HepG2 (cell line): Measurements from ENCODE around the gene PRSS27. TPM values are rescaled to one million over a fixed set of nuclear protein-coding genes. Genes with fewer than 3 reads are reported as not detected.
A peak's percentile ranks its signal among the peaks of the same experiment; 100 is the strongest.

Experiments used
- BRD4 ChIP-seq: sonication (generic); formaldehyde crosslinking; IDR thresholded peaks from 2 replicates; pipeline ENCODE4 v1.4.0; 2020; ENCODE audit warnings: missing genetic modification reagents
- JDP2 ChIP-seq: sonication (generic); formaldehyde crosslinking; IDR thresholded peaks from 2 replicates; pipeline ENCODE4 v1.8.1; 2022; ENCODE audit warnings: missing genetic modification reagents, borderline replicate concordance
- KAT8 ChIP-seq: IDR thresholded peaks from 2 replicates; pipeline ENCODE4 v1.6.1; 2016; ENCODE audit warnings: missing genetic modification reagents, missing compliant biosample characterization
- MYC ChIP-seq: sonication (generic); formaldehyde crosslinking; IDR thresholded peaks from 2 replicates; pipeline ENCODE4 v1.9.0; 2021; ENCODE audit warnings: missing genetic modification reagents, borderline replicate concordance
- MZF1 ChIP-seq: sonication (generic); formaldehyde crosslinking; IDR thresholded peaks from 2 replicates; pipeline ENCODE4 v1.8.1; 2023; ENCODE audit warnings: mild to moderate bottlenecking, missing genetic modification reagents, borderline replicate concordance
- NFKBIZ ChIP-seq: IDR thresholded peaks from 2 replicates; pipeline ENCODE4 v1.6.1; 2018; ENCODE audit warnings: missing genetic modification reagents, missing compliant biosample characterization
- PHF21A ChIP-seq: sonication (generic); formaldehyde crosslinking; IDR thresholded peaks from 2 replicates; pipeline ENCODE4 v1.5.0; 2020; ENCODE audit warnings: mild to moderate bottlenecking, missing genetic modification reagents
- PRMT3 ChIP-seq: sonication (generic); formaldehyde crosslinking; IDR thresholded peaks from 2 replicates; pipeline ENCODE4 v1.8.1; 2022; ENCODE audit warnings: low read depth, mild to moderate bottlenecking, moderate library complexity, missing genetic modification reagents, borderline replicate concordance
- PTBP1 ChIP-seq: fragments of 200-400 bp; formaldehyde crosslinking; IDR thresholded peaks from 2 replicates; pipeline ENCODE4 v1.6.1; 2018; ENCODE audit warnings: low read length, low read depth; ENCODE audit not compliant: poor library complexity, severe bottlenecking
- YEATS2 ChIP-seq: sonication (generic); formaldehyde crosslinking; IDR thresholded peaks from 2 replicates; pipeline ENCODE4 v1.4.0; 2020; ENCODE audit warnings: missing genetic modification reagents, borderline replicate concordance
- ZBTB38 ChIP-seq: sonication (generic); formaldehyde crosslinking; IDR thresholded peaks from 2 replicates; pipeline ENCODE4 v1.5.1; 2020; ENCODE audit warnings: mild to moderate bottlenecking, missing genetic modification reagents
- ZFY ChIP-seq: sonication (generic); formaldehyde crosslinking; IDR thresholded peaks from 2 replicates; pipeline ENCODE4 v1.4.0; 2020; ENCODE audit warnings: missing genetic modification reagents
- ZNF124 ChIP-seq: sonication (generic); formaldehyde crosslinking; IDR thresholded peaks from 2 replicates; pipeline ENCODE4 v1.4.0; 2020; ENCODE audit warnings: missing genetic modification reagents
- ZNF501 ChIP-seq: sonication (generic); formaldehyde crosslinking; IDR thresholded peaks from 2 replicates; pipeline ENCODE4 v1.5.1; 2020; ENCODE audit warnings: mild to moderate bottlenecking, moderate library complexity, missing genetic modification reagents
- ZNF549 ChIP-seq: sonication (generic); formaldehyde crosslinking; IDR thresholded peaks from 2 replicates; pipeline ENCODE4 v1.5.0; 2020; ENCODE audit warnings: missing genetic modification reagents
- ZSCAN31 ChIP-seq: sonication (generic); formaldehyde crosslinking; IDR thresholded peaks from 2 replicates; pipeline ENCODE4 v1.5.0; 2020; ENCODE audit warnings: low read depth, mild to moderate bottlenecking, missing genetic modification reagents
- polyA plus RNA-seq, 8 experiments: library from polyadenylated mRNA; depleted of rRNA in 3 of 8; stranded (reverse) in 7 of 8; unstranded in 1 of 8; fragments of >200 nt; fragmentation: Illumina TruSeq in 4 of 8; extraction: Trizol in 4 of 8; gene quantifications; 2 replicates each; pipeline versions ENCODE4 v1.2.1 to v1.2.3, GENCODE V29; 2011 to 2016; ENCODE audit warnings: low read depth in 4 of 8, missing spikeins in 1 of 8, mixed read lengths in 1 of 8; ENCODE audit not compliant: insufficient read depth in 1 of 8
- total RNA-seq, 5 experiments: library from RNA; depleted of rRNA; stranded (reverse); fragments of >200 nt; fragmentation: Illumina TruSeq; extraction: Trizol; gene quantifications; 2 replicates each; pipeline ENCODE4 v1.2.3, GENCODE V29; 2016; ENCODE audit warnings: low read depth in 1 of 5
- TF ChIP-seq, protein P1 (sequence below), 2 experiments: sonication (generic) in 1 of 2; formaldehyde crosslinking in 1 of 2; IDR thresholded peaks; 2 replicates each; pipeline versions ENCODE4 v1.5.1 to v1.6.1; 2011 to 2020; ENCODE audit warnings: borderline replicate concordance in 1 of 2, low read depth in 1 of 2, low read length in 1 of 2, mild to moderate bottlenecking in 1 of 2, missing genetic modification reagents in 1 of 2, moderate library complexity in 1 of 2
- TF ChIP-seq, protein P2 (sequence below): sonication (generic); formaldehyde crosslinking; conservative IDR thresholded peaks from 2 replicates; pipeline ENCODE4 v1.8.0; 2022; ENCODE audit warnings: mild to moderate bottlenecking, moderate library complexity, missing genetic modification reagents
- TF ChIP-seq, protein P3 (sequence below): sonication (generic); formaldehyde crosslinking; IDR thresholded peaks from 2 replicates; pipeline ENCODE4 v1.5.1; 2020; ENCODE audit warnings: mild to moderate bottlenecking, missing genetic modification reagents, borderline replicate concordance

Gene PRSS27
- total and polyA plus RNA-seq, 2 of the 13 experiments (the other 11 are each of a cell fraction or from before 2014, with no cell fraction given): 0.20 to 0.73 TPM

GRCh38 chr16:2752035-2752849 is 32.2 kb upstream of the PRSS27 start, which contains the start of gene SRRM2 (continued):
- TF ChIP-seq, protein P1, sequence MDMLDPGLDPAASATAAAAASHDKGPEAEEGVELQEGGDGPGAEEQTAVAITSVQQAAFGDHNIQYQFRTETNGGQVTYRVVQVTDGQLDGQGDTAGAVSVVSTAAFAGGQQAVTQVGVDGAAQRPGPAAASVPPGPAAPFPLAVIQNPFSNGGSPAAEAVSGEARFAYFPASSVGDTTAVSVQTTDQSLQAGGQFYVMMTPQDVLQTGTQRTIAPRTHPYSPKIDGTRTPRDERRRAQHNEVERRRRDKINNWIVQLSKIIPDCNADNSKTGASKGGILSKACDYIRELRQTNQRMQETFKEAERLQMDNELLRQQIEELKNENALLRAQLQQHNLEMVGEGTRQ (IDR thresholded peaks at IDR 0.05; ENCODE audit: low read depth, low read length): no peak
- TF ChIP-seq, protein P1 (CRISPR knock-in tag; IDR thresholded peaks at IDR 0.05; ENCODE audit: borderline replicate concordance): 0 out of 2 replicates have a peak, but pooled peaks have one; percentile 45
- TF ChIP-seq, protein P2, sequence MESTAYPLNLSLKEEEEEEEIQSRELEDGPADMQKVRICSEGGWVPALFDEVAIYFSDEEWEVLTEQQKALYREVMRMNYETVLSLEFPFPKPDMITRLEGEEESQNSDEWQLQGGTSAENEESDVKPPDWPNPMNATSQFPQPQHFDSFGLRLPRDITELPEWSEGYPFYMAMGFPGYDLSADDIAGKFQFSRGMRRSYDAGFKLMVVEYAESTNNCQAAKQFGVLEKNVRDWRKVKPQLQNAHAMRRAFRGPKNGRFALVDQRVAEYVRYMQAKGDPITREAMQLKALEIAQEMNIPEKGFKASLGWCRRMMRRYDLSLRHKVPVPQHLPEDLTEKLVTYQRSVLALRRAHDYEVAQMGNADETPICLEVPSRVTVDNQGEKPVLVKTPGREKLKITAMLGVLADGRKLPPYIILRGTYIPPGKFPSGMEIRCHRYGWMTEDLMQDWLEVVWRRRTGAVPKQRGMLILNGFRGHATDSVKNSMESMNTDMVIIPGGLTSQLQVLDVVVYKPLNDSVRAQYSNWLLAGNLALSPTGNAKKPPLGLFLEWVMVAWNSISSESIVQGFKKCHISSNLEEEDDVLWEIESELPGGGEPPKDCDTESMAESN (CRISPR knock-in tag): no peak; the same call in none of the 2 replicates
- TF ChIP-seq ZNF124 (CRISPR knock-in tag) (no peak), BRD4 (peak; percentile 64; the same call in 1 of the 2 replicates), PTBP1 (no peak), PHF21A (CRISPR knock-in tag) (peak; percentile 89), ZNF549 (CRISPR knock-in tag) (no peak; the same call in 1 of the 2 replicates), MYC (CRISPR knock-in tag) (peak; percentile 89), NFKBIZ (CRISPR knock-in tag) (peak; percentile 56), JDP2 (CRISPR knock-in tag) (no peak; the same call in 1 of the 2 replicates), PRMT3 (peak; percentile 25; the same call in 1 of the 2 replicates), ZSCAN31 (CRISPR knock-in tag) (peak; percentile 58; the same call in 1 of the 2 replicates), ZNF501 (peak; percentile 96), KAT8 (CRISPR knock-in tag) (peak; percentile 93), YEATS2 (CRISPR knock-in tag) (peak; percentile 90; the same call in 1 of the 2 replicates), ZBTB38 (no peak), MZF1 (CRISPR knock-in tag) (no peak), ZFY (CRISPR knock-in tag) (peak; percentile 100)
- TF ChIP-seq, protein P3, sequence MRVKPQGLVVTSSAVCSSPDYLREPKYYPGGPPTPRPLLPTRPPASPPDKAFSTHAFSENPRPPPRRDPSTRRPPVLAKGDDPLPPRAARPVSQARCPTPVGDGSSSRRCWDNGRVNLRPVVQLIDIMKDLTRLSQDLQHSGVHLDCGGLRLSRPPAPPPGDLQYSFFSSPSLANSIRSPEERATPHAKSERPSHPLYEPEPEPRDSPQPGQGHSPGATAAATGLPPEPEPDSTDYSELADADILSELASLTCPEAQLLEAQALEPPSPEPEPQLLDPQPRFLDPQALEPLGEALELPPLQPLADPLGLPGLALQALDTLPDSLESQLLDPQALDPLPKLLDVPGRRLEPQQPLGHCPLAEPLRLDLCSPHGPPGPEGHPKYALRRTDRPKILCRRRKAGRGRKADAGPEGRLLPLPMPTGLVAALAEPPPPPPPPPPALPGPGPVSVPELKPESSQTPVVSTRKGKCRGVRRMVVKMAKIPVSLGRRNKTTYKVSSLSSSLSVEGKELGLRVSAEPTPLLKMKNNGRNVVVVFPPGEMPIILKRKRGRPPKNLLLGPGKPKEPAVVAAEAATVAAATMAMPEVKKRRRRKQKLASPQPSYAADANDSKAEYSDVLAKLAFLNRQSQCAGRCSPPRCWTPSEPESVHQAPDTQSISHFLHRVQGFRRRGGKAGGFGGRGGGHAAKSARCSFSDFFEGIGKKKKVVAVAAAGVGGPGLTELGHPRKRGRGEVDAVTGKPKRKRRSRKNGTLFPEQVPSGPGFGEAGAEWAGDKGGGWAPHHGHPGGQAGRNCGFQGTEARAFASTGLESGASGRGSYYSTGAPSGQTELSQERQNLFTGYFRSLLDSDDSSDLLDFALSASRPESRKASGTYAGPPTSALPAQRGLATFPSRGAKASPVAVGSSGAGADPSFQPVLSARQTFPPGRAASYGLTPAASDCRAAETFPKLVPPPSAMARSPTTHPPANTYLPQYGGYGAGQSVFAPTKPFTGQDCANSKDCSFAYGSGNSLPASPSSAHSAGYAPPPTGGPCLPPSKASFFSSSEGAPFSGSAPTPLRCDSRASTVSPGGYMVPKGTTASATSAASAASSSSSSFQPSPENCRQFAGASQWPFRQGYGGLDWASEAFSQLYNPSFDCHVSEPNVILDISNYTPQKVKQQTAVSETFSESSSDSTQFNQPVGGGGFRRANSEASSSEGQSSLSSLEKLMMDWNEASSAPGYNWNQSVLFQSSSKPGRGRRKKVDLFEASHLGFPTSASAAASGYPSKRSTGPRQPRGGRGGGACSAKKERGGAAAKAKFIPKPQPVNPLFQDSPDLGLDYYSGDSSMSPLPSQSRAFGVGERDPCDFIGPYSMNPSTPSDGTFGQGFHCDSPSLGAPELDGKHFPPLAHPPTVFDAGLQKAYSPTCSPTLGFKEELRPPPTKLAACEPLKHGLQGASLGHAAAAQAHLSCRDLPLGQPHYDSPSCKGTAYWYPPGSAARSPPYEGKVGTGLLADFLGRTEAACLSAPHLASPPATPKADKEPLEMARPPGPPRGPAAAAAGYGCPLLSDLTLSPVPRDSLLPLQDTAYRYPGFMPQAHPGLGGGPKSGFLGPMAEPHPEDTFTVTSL: peak; percentile 54
